ENCODE measurements around the gene SIX5. TPM values are rescaled to one million over a fixed set of nuclear protein-coding genes. Genes with fewer than 3 reads are reported as not detected.

The SIX5 gene
- total RNA-seq, 1 experiment from 2014 or later: 38.7 TPM

DNA sequence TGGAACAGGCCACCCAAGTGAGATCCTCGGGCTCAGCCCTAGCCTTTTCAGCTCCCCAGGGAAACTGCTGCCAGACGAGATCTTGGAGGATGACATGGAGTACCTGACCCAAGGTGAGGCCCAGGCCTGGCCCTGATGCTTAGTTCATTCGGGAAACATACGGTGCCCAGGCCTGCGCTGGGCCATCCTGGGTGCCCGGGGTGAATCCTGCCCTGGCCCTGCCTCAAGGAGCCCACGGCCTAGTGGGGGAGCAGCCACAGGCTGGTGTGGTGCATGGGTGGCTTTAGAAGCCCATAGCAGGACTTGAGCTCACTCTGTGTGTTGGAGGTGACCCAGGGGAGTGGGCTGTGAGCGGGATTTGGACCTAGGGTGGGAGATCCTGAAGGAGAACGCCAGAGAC is 10.1 kb downstream of the SIX5 start:
- ChIA-PET POLR2A (no interaction called here), CTCF (no interaction called here)
- Histone ChIP-seq H3K9me3 (ENCODE audit: control insufficient read depth, insufficient read depth, low read depth, low read length) (no peaks in the 10 kb centered on the region), H3K27me3 (ENCODE audit: control insufficient read depth, insufficient read depth, low read length) (no peaks in the 10 kb centered on the region), H3K4me1 (ENCODE audit: control insufficient read depth, insufficient read depth, low read length) (no peaks in the 10 kb centered on the region), H3K36me3 (ENCODE audit: control insufficient read depth, insufficient read depth, low read length) (no peaks in the 10 kb centered on the region), H3K4me3 (ENCODE audit: low read depth in 2 of 2, low read length in 2 of 2) (no peak overlapping the region), H3K27ac (ENCODE audit: low read length) (no peak overlapping the region)
- TF ChIP-seq TCF7L2 (IDR thresholded peaks at IDR 0.05; ENCODE audit: low read depth, low read length) (no peak), POLR2AphosphoS5 (IDR thresholded peaks at IDR 0.05; ENCODE audit: low read depth, low read length) (no peak), SIN3A (IDR thresholded peaks at IDR 0.05; ENCODE audit: borderline replicate concordance, insufficient read depth, low read depth, low read length) (no peak)
- TF ChIP-seq, protein P1, sequence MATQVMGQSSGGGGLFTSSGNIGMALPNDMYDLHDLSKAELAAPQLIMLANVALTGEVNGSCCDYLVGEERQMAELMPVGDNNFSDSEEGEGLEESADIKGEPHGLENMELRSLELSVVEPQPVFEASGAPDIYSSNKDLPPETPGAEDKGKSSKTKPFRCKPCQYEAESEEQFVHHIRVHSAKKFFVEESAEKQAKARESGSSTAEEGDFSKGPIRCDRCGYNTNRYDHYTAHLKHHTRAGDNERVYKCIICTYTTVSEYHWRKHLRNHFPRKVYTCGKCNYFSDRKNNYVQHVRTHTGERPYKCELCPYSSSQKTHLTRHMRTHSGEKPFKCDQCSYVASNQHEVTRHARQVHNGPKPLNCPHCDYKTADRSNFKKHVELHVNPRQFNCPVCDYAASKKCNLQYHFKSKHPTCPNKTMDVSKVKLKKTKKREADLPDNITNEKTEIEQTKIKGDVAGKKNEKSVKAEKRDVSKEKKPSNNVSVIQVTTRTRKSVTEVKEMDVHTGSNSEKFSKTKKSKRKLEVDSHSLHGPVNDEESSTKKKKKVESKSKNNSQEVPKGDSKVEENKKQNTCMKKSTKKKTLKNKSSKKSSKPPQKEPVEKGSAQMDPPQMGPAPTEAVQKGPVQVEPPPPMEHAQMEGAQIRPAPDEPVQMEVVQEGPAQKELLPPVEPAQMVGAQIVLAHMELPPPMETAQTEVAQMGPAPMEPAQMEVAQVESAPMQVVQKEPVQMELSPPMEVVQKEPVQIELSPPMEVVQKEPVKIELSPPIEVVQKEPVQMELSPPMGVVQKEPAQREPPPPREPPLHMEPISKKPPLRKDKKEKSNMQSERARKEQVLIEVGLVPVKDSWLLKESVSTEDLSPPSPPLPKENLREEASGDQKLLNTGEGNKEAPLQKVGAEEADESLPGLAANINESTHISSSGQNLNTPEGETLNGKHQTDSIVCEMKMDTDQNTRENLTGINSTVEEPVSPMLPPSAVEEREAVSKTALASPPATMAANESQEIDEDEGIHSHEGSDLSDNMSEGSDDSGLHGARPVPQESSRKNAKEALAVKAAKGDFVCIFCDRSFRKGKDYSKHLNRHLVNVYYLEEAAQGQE (IDR thresholded peaks at IDR 0.05; ENCODE audit: insufficient read depth in 1 of 2, low read depth in 2 of 2, low read length in 1 of 2): no peak
- TF ChIP-seq, protein P2, sequence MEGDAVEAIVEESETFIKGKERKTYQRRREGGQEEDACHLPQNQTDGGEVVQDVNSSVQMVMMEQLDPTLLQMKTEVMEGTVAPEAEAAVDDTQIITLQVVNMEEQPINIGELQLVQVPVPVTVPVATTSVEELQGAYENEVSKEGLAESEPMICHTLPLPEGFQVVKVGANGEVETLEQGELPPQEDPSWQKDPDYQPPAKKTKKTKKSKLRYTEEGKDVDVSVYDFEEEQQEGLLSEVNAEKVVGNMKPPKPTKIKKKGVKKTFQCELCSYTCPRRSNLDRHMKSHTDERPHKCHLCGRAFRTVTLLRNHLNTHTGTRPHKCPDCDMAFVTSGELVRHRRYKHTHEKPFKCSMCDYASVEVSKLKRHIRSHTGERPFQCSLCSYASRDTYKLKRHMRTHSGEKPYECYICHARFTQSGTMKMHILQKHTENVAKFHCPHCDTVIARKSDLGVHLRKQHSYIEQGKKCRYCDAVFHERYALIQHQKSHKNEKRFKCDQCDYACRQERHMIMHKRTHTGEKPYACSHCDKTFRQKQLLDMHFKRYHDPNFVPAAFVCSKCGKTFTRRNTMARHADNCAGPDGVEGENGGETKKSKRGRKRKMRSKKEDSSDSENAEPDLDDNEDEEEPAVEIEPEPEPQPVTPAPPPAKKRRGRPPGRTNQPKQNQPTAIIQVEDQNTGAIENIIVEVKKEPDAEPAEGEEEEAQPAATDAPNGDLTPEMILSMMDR (IDR thresholded peaks at IDR 0.05): no peak
- intact Hi-C loops (cut with micrococcal nuclease; ENCODE audit: unreplicated experiment): no loop called here
- DNase-seq (ENCODE audit: low read depth, low spot score) (no peak), ATAC-seq (no peak)
- in situ Hi-C loops (cut with HindIII; ENCODE audit: low pct_unique_long_range_greater_than_20kb, low sequenced_read_pairs): no loop called here
- no TSS peak for BruUV-seq (replicated peaks)

DNA sequence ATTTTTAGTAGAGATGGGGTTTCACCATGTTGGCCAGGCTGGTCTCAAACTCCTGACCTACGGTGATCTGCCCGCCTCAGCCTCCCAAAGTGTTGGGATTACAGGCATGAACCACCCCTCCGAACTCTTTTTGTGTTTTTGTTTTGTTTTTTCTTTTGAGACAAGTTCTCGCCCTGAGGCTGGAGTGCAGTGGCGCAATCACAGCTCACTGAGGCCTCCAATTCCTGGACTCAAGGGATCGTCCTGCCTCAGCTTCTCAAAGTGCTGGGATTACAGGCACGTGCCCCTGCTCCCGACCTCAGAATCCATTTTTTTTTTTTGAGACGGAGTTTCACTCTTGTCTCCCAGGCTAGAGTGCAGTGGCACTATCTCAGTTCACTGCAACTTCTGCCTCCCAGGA is 11.4 kb downstream of the SIX5 start:
- H3K4me1 ChIP-seq (ENCODE audit: control insufficient read depth, insufficient read depth, low read length): no peaks in the 10 kb centered on the region
- in situ Hi-C loops (cut with HindIII; ENCODE audit: low pct_unique_long_range_greater_than_20kb, low sequenced_read_pairs) (no loop called here), intact Hi-C loops (cut with micrococcal nuclease; ENCODE audit: unreplicated experiment) (no loop called here)
- H3K9me3 ChIP-seq (ENCODE audit: control insufficient read depth, insufficient read depth, low read depth, low read length): no peaks in the 10 kb centered on the region
- no peaks in the 10 kb centered on the region for H3K36me3 ChIP-seq (ENCODE audit: control insufficient read depth, insufficient read depth, low read length)
- ChIA-PET POLR2A (no interaction called here), CTCF (no interaction called here)
- no peaks in the 10 kb centered on the region for H3K27me3 ChIP-seq (ENCODE audit: control insufficient read depth, insufficient read depth, low read length)
- no TSS peak for BruUV-seq (replicated peaks)
- no peak overlapping the region for H3K27ac ChIP-seq (ENCODE audit: low read length)
- TF ChIP-seq SIN3A (IDR thresholded peaks at IDR 0.05; ENCODE audit: borderline replicate concordance, insufficient read depth, low read depth, low read length) (no peak), POLR2AphosphoS5 (IDR thresholded peaks at IDR 0.05; ENCODE audit: low read depth, low read length) (no peak), TCF7L2 (IDR thresholded peaks at IDR 0.05; ENCODE audit: low read depth, low read length) (no peak)
- TF ChIP-seq, protein P1 (IDR thresholded peaks at IDR 0.05; ENCODE audit: insufficient read depth in 1 of 2, low read depth in 2 of 2, low read length in 1 of 2): no peak
- TF ChIP-seq, protein P2 (IDR thresholded peaks at IDR 0.05): no peak
- no peak for DNase-seq (ENCODE audit: low read depth, low spot score)
- no peak overlapping the region for H3K4me3 ChIP-seq (ENCODE audit: low read depth in 2 of 2, low read length in 2 of 2)
- ATAC-seq: no peak
